ENCODE results near the gene INSRR. TPM values are rescaled to one million over a fixed set of nuclear protein-coding genes. Genes with fewer than 3 reads are reported as not detected.

The INSRR gene
- total RNA-seq, 2 experiments from 2014 or later = 0.47 to 0.54 TPM

DNA sequence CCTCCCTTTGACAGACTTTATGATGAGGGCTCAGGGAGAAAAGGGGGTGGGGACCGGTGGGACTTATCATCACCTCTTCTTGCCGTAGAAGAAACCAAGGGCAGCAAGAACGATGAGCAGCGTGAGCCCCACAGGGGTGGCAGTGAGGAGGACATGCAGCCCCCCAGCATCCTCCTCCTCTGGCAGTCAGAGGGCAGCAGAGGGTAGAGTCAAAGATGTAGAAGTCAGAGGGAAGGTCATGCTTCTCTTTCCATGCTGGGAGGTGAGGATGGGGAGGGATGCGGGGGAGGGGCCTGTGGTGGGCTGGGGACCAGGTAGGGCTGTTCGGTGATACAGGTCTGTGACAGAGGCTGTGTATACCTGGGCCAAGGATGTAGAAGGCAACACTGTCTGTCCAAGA is 14.8 kb downstream of the INSRR start:
- no peak overlapping the region for H3K27ac Mint-ChIP-seq
- peak overlapping the region; percentile 71 for H3K4me3 Mint-ChIP-seq
- CTCF ChIA-PET = interaction anchor here (1.0 to 13.7 kb wide), 6 partner anchors 11 to 46 kb away, joined by 3 to 273 read pairs (median 4); partner anchors contain the start of genes INSRR and NTRK1
- ATAC-seq (no peak), DNase-seq (no peak)
- H3K36me3 Mint-ChIP-seq (ENCODE audit: low read depth) = no peaks in the 10 kb centered on the region
- peaks cover 41% of the 10 kb centered on the region for H3K4me1 Mint-ChIP-seq (ENCODE audit: low read depth)
- peaks cover 62% of the 10 kb centered on the region for H3K27me3 Mint-ChIP-seq
- intact Hi-C loops (cut with micrococcal nuclease) = no loop called here
- H3K9me3 Mint-ChIP-seq = no peaks in the 10 kb centered on the region
- POLR2A ChIA-PET = no interaction called here
- TF ChIP-seq, protein P1, sequence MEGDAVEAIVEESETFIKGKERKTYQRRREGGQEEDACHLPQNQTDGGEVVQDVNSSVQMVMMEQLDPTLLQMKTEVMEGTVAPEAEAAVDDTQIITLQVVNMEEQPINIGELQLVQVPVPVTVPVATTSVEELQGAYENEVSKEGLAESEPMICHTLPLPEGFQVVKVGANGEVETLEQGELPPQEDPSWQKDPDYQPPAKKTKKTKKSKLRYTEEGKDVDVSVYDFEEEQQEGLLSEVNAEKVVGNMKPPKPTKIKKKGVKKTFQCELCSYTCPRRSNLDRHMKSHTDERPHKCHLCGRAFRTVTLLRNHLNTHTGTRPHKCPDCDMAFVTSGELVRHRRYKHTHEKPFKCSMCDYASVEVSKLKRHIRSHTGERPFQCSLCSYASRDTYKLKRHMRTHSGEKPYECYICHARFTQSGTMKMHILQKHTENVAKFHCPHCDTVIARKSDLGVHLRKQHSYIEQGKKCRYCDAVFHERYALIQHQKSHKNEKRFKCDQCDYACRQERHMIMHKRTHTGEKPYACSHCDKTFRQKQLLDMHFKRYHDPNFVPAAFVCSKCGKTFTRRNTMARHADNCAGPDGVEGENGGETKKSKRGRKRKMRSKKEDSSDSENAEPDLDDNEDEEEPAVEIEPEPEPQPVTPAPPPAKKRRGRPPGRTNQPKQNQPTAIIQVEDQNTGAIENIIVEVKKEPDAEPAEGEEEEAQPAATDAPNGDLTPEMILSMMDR (IDR thresholded peaks at IDR 0.05) = no peak

DNA sequence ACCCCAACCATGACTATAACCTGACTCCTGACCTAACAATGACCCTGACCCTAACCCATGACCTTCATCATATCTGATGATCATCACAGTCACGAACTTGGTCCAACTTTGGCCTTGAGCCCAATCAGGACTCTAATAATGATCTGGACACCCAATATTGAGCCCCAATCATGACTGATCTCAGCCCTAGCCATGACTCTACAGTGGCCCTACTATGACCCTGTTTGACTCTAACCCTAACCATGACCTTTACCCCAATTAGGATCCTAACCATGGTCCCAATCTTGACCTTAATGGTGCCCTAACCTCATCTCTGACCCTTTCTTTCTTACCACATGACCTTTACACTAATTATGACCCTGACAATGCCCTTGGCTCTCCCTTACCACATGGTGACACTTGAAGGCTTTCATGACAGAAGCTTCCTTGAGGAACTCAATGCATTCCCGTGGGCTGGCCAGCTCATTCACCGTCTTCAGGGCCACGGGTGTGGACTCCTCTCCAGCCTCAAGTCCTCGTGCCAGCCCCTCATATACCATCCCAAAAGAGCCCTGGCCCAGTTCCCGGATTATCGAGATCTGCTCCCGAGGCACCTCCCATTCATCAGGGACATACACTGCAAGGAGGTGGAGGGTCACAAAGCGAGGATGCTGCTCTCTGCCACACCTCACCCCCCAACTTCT is 16.2 kb downstream of the INSRR start:
- intact Hi-C loops (cut with micrococcal nuclease) = no loop called here
- no peaks in the 10 kb centered on the region for H3K36me3 Mint-ChIP-seq (ENCODE audit: low read depth)
- TF ChIP-seq, protein P1 (IDR thresholded peaks at IDR 0.05) = no peak
- ChIA-PET CTCF (interaction anchor here (1.2 to 13.7 kb wide), 2 partner anchors 18 to 48 kb away, joined by 3 to 273 read pairs; partner anchors contain the start of genes INSRR and NTRK1), POLR2A (no interaction called here)
- no peak overlapping the region for H3K4me3 Mint-ChIP-seq
- H3K4me1 Mint-ChIP-seq (ENCODE audit: low read depth) = peaks cover 31% of the 10 kb centered on the region
- H3K9me3 Mint-ChIP-seq = no peaks in the 10 kb centered on the region
- ATAC-seq = no peak
- H3K27me3 Mint-ChIP-seq = peaks cover 66% of the 10 kb centered on the region
- no peak overlapping the region for H3K27ac Mint-ChIP-seq
- DNase-seq = no peak

DNA sequence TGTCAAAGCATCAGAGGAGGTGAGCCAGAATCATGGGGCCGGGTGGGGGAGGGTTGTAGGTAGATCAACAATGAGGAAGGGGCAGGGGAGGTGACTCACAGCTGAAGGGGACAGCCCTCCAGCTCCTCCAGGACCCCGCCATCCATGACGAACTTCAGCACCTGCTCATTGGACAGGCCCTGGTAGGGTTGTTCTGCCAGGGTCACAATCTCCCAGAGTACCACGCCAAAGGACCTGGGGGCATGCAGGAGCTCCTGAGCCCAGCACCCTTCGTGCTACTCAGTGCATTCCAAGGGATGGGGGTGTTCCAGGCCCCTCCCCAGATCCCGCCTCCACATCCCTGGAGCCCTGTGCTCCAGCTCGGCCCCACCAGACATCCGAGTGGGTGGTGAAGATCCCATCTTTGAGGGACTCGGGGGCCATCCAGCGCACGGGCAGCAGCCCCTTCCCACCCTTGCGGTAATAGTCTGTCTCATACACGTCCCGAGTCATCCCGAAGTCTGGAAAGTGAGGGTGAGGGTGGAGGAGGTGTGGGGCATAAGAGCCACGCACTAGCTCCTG is 17.5 kb downstream of the INSRR start:
- no peaks in the 10 kb centered on the region for H3K36me3 Mint-ChIP-seq (ENCODE audit: low read depth)
- intact Hi-C loops (cut with micrococcal nuclease) = no loop called here
- H3K4me3 Mint-ChIP-seq = no peak overlapping the region
- no peaks in the 10 kb centered on the region for H3K9me3 Mint-ChIP-seq
- no peak overlapping the region for H3K27ac Mint-ChIP-seq
- CTCF ChIA-PET = interaction anchor here (1.2 to 13.7 kb wide), 3 partner anchors 19 to 86 kb away, joined by 4 to 273 read pairs (median 7); partner anchors contain the start of genes INSRR and NTRK1
- no peak for ATAC-seq
- H3K27me3 Mint-ChIP-seq = peaks cover 58% of the 10 kb centered on the region
- no peak for DNase-seq
- TF ChIP-seq, protein P1 (IDR thresholded peaks at IDR 0.05) = no peak
- POLR2A ChIA-PET = interaction anchor here (0.6 to 0.7 kb wide), 2 partner anchors 18 to 297 kb away, joined by 3 read pairs; no protein-coding TSS in a partner anchor
- peaks cover 38% of the 10 kb centered on the region for H3K4me1 Mint-ChIP-seq (ENCODE audit: low read depth)

DNA sequence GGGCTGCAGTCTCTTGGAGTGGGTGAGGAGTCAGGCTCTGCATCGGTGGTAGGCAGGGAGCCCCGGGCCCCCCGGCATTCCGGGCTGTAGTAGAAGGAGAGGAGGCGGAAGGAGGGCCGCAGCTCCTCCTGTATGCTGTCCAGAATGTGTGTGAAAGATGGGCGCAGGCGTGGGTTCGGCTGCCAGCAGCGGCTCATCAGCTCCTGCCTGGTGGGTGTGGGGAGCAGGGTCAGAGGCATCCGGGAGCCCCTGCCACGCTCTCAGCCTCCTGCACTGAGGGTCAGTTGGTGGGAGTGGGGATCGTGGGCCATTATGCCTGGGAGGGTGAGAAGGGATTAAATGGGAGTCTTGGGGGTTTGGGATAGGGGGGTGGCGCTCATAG is 18.0 kb downstream of the INSRR start:
- CTCF ChIA-PET = interaction anchor here (1.2 to 13.7 kb wide), 3 partner anchors 20 to 87 kb away, joined by 4 to 273 read pairs (median 7); partner anchors contain the start of genes INSRR and NTRK1
- H3K4me3 Mint-ChIP-seq = no peak overlapping the region
- POLR2A ChIA-PET = interaction anchor here (0.6 kb wide), 1 partner anchor 18 kb away, joined by 3 read pairs; no protein-coding TSS in a partner anchor
- H3K9me3 Mint-ChIP-seq = no peaks in the 10 kb centered on the region
- DNase-seq = no peak
- intact Hi-C loops (cut with micrococcal nuclease) = no loop called here
- H3K27ac Mint-ChIP-seq = no peak overlapping the region
- TF ChIP-seq, protein P1 (IDR thresholded peaks at IDR 0.05) = no peak
- no peak for ATAC-seq
- H3K36me3 Mint-ChIP-seq (ENCODE audit: low read depth) = no peaks in the 10 kb centered on the region
- peaks cover 39% of the 10 kb centered on the region for H3K4me1 Mint-ChIP-seq (ENCODE audit: low read depth)
- peaks cover 53% of the 10 kb centered on the region for H3K27me3 Mint-ChIP-seq

Data from activated CD8-positive, alpha-beta T cell treated with anti-CD3 and anti-CD28 coated beads for 36 hours (primary cell).